GM19467 (cell line): ENCODE measurements around the gene DOCK3.
A peak's percentile ranks its signal among the peaks of the same experiment; 100 is the strongest.
"Not testable (repeated sequence)": the region's sequence is repeated elsewhere in the genome, so short reads cannot be mapped to it uniquely, and the experiment has no call there.

Experiments used
- ATAC-seq: cut with Tn5 transposase; IDR thresholded peaks from one replicate; pipeline ENCODE4 v1.9.1; 2021; ENCODE audit warnings: mild to moderate bottlenecking, moderate library complexity; ENCODE audit not compliant: unreplicated experiment

Gene DOCK3

DNA sequence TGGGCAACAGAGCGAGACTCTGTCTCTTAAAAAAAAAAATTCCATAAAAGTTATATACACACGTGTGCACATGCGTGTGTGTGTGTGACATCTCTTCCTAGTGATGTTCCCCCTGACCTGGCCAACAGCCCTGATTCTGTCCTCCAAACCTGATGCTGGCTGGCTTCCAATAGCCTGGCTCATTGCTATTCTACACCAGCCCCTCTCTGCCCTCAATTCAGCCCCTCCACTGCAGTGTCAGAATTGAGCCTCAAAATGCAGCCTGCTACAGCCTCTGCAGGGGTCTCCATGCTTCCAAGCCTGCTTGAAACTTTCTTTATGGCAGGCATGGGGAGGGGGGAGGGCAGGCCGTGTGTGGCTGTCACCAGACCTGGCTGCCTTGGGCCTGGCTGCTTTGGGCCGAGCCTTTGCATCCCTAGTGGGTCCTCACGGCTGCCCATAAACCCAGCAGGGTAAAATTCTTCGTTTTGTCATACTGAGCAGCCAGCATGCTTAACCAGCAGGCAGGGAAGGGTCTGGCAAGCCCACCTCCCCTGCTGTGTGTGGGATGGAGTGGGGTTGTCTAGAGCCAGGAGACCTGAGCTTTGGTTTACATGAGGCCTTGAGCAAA lies 22.7 kb upstream of the DOCK3 start:
- ATAC-seq = no peak

DNA sequence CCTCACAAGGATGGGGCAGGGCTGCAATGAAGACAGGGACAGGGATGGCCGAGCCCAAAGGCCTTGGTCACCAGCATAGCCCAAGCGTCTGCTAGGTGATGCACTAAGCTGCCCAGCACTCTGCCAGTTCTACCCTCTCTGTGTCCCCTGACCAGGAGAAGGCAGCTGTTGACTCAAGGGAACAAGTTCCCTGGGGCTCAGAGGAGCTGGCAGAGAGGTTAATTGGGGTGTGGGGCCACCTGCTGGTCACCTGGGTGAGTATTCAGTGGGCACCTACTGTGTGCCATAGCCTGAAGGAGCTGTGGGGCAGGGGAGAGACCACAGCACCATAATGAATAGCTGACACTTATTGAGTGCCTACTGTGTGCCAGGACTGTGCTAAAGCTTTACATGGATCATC lies 22.0 kb upstream of the DOCK3 start:
- ATAC-seq = no peak

DNA sequence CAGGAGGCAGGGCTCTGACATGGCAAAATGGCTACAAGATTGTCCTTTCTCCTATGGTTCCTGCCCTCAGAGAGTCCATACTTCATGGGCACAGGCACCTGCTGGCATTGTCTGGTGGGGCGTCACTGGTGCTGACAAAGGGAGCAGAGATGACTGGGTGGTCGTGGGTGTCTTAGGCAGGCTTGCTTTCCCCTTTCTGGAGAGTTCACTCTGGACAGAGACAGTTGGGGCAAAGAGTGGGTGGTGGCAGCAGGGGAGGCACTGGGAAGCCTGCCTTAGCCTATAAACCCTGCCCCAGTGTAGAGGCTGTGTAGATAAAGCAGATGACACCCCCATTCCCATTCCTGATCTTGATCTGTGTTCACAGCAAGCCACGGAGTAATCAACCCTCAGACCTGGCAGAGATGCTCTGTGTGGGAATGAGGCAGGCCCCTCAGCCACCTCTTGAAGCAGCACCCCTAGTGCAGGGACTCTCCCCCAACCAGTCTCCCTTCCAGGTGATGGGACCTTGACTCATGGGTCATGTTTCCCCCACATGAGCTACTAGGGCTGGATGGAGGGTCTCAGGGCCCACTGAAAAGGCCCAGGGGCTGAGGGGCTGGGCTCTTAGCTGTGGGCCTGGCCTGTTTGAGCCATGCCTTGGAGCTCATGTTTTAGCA lies 20.7 kb upstream of the DOCK3 start:
- no peak for ATAC-seq

DNA sequence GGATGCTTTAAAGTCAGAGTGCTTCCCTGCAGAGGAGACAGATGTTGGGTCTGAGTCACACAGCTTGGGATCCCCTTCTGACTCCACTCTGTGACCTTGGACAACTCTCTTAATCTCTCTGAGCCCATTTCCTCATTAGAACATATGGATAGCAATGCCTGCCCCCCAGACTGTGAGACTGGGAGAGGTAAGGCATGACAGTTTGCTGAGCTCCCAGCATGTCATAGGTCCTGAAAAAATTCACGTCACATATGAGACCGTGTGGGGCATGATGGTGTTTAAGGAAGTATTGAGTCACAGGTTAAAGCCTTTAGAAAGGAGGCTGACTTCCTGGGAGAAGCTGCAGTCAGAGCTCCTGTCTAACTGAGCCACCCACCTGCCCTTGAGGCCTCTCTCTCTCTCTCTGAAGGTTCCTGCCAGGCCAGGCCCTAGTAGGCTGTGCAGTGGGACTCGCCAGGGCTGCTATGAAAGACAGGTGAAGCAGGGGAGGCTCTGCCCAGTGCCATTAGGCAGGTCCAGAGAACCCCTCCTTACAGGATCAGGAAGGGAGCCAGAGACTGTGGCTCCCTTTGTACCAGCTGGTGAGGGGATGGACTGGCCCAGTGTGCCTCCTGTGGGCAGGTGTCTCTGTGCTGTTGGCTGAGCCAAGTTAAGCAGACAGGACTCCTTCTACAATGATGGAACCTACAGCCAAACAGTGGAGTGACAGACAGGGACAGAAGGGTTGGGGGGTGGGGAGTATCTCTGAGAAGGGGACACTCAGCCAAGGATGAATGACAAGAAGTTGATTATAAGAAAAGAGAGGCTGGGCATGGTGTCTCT lies 19.5 kb upstream of the DOCK3 start:
- ATAC-seq = no peak

DNA sequence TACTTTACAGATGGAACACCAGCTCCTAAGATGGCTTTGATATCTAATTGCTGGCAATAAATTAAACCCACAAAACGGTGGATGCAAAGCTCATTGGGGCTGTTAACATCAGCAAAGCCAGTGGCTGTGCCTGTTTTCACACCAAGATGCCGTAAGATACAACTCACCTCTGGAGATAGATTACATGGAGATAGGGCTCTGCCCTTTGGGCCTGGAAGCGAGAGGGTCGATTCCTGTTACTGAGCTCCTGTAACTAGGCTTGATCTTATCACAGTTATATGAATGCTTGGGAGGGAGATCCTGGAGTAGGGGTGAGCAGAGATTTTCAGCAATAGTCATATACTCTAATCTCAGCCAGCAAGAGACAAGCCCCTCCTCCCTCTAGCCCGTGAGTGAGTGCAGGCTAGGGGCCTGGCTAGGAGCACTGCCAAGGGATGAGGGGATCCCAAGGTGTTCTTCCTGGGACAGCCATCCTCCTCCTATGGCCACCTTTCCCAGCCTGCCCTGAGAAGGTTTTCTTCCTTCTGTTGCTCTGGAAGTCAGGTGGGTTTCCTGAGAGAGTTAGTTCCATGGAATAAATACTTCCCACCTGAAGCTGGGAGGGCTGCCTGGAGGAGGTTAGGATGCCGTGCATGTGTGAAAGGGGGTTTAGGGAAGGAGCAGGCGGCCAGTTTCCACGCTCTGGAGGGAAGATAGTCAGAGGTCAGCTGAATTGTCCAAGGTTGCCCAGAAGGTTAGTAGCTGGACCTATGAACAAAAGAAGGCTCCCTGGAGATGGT lies 18.1 kb upstream of the DOCK3 start:
- no peak for ATAC-seq

DNA sequence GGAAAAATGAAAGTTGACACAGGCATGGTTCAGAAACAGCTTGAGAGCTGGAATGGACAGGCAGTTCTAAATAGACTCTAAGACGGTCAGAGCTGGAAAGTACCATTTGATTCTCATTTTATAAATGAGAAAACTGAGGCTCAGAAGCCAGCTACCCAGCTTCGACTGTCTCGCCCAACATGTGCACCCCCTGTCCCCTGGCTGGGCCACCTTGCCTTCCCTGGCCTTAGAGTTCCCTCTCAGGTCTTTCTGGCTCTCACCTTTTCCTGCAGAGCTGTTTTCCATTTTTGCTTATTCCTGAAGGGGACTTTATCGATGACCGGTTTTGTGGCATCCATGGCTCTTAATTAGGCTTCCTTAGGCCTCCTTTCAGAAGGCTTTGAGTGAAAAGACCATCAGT lies 17.3 kb upstream of the DOCK3 start:
- ATAC-seq = no peak

DNA sequence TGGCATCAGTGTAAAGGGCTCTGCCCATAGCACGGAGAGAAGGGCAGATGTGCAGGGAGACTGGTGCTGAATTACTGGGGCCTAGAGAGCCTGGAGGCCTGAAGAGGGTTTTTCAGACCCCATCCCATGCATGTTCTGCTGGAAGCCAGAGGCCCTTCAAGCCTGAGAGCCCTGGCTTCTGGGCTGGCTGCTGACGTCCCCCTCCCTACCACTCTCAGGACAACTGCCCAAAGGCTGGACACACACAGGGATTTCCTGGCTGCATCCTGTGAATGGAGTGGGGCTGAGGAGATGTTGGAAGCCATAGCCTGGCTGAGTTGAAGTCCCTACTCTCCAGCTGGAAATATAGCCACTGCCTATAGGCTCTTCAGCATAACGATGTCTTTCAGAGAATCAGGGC lies 16.9 kb upstream of the DOCK3 start:
- no peak for ATAC-seq

DNA sequence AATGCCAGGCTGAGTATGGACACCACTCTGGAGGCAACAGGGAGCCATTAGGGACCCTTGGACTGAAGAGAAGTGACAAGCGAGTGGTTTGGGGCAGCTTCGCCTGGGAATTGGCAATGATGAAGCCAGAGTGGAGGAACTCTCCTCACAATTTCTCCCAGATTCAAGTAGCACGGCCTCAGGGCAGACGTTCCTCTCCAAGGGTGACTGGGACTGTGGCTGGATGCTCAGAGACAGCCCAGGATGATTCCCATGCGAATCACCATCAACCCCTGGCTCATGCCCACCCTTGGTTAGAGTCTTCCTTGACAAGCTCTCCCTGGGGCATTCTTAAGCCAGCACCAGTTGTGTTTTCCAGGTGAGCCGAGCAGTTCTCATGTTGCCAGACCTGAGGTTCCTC lies 16.3 kb upstream of the DOCK3 start:
- ATAC-seq = no peak

DNA sequence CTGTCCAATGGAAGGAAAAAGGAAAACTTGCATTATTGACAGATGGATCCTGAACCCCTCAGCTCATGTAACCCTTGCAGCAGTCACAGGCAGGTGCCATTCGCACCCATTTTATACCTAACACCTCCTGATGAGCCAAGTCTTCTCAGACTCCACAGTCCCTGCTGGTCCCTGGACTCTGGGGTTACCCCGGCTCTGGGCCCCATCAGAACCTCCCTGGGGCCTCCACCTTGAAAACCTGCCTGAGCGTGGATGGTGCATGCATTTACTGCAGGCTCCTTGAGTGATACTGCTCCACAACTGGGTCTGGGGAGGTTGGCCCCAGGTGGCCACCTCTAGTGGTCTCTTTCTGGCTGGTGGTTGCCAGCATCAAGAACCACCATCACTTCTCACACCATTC lies 15.9 kb upstream of the DOCK3 start:
- no peak for ATAC-seq

DNA sequence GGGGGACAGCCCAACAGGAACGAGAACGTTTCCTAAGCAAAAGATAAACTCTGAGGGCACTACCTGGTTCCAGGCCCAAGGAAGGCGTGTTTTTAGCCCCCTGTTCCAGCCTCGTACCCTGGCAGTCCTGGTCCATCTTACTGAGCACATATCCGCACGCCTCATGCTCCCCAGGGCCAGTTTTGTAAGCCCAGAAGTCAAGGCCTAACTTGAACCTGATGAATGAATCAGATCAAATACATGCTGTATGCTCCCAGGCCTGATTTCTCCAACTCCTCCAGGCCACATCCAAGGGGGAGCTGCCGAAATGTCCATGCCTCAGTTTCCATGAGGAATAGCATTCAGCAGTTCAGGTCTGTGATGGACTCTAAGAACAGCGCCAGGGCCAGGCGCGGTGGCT lies 14.3 kb upstream of the DOCK3 start:
- ATAC-seq = no peak

DNA sequence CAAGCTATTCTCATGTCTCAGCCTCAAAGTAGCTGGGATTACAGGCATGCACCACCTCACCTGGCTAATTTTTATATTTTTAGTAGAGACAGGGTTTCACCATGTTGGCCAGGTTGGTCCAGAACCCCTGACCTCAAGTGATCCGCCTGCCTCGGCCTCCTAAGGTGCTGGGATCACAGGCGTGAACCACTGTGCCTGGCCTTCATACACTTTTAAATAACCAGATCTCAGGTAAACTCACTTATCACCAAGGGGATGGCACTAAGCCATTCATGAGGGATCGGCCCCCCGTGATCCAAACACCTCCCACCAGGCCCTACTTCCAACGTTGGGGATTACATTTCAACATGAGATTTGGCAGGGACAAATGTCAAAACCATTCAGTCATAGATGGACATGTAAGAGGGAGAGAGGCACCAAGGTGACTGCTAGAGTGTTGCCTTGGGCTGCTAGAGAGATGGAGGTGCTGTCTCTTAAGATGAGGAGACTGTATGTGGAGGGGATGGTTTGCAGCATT lies 13.3 kb upstream of the DOCK3 start:
- ATAC-seq = no peak

DNA sequence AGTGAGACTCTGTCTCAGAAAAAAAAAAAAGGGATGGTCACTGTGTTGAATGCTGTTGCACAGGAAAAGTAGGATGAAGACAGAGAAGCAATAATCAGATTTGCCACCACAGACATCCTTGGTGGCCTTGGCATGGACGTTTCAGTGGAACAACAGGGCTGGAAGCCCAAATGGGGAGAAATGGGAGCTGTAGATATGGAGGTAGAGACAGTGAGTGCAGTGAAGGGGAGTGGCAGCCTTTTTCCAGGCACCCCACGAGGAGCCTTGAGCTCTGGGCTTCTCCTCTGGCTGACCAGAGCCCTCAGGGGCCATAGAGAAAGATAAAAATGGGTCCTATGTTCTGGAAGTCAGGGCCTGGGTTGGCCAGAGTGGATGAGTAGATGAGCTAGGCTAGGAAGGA lies 12.3 kb upstream of the DOCK3 start:
- no peak for ATAC-seq

DNA sequence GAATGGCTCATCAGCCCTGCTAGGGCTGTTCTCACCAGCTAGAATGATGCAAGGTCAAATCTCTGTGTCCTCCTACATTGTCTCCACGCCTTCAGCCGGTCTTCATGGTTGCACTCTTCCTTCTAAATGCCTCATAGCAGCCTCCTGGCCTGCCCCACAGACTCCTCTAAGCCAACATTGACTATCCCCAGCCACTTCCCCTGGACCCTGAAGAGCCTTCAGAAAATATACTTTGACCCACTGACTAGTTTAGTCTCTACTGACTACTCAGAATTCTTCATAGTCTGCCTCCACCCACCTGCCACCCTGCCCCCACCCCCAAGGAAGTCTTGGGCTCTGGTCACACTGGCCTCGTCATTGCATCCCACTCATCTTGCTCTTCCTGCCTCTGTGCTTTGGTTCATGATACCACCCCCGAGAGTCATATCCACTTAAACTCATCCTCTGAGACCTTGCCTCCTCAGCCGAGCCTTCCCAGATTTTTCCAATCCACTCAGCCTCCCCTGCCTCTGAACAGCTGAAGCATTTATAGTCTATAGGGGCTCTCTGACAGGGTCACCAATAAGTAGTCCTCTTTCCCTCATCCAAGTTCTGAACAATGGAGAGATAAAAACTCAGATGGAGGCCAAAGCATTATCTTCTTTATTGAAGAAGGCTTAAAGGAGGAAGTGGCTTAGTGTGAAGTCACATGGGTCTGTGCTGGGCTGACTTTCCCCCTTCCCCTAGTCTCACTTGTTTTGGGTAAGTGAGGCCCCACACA lies 9.5 kb upstream of the DOCK3 start:
- no peak for ATAC-seq

DNA sequence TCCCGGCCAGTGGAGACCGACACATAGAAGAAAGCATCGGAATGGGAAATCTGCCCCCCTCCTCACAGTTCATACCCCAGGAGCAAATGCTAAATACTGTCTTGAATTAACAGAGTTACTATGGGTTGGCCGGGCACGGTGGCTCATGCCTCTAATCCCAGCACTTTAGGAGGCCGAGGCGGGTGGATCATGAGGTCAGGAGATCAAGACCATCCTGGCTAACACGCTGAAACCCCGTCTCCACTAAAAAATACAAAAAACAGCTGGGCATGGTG lies 8.9 kb upstream of the DOCK3 start:
- ATAC-seq = not testable (repeated sequence)

DNA sequence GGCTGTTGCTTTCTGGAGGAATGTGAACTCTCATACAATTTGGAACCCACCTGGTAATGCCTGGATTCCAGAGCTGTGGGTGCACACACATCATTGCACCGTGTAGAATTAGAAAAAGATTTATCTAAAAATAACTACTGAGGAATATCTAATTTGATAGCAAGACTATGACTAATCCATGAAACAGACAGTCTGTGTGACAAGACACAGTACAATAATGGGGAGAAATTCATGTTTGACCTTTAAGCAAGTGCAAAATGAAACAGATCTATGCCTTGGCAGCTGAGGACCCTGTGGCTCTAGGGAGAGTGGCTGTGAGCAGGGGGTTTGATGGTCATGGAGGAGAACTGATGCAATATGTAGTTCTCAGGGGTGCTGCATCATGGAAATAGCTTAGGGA lies 7.9 kb upstream of the DOCK3 start:
- no peak for ATAC-seq

DNA sequence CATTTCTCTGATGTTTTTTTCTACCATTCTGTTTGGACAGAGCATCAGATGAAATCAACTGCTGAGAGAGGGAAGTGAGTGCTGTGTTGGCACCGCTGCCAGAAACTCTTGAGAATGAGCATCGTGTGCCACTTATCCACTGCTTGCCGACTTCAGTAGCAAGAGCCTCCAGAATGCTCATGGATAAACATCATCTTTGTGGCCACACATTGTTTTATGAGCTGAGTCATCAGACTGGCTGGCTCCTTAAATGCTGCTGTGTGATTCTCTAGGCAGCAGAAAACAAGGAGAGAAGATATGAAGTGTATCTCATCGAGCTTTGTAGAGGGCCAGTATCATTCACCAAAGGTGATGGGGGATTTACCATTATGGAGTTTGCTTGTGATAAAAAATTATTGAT lies 3.4 kb upstream of the DOCK3 start:
- ATAC-seq = no peak

DNA sequence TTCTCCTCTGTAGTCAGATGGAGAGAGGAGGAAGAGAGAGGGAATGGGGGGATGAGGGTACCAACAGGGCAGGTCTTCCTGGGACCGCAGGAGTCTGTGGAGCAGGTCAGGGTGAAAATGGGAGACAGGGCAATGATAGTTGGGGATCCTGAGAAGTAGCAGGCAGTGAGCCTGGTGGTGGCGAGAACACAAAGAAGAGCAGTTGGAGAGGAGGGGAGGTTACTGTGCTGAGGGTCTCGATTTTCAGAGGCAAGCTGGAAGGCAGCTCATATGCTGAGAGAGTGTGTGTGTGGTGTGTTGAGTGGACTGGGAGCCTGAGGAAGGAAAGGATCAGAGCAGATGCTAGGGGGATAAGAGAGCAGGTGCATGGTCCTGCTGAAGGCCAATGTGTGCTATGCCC lies 2.1 kb upstream of the DOCK3 start:
- no peak for ATAC-seq

DNA sequence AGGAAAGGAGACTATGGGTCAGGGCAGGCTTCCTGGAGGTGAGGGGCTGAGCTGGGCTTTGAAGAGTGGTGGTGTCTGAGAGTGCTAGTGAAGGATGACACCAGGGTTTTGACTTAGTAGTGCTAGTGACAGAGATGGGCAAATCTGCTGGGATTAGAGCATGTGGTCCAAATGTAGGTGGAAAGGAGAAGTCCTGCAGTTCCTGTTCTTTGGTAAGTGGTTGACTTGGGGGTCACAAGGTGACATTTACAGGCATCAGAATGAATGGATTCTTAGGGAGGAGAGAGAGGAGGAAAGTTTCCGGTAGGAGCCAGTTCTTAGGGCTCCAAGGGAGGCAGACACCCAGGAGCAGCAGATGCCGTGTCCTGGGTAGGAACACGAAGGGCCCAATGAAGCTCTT lies 796 bp upstream of the DOCK3 start:
- no peak for ATAC-seq

DNA sequence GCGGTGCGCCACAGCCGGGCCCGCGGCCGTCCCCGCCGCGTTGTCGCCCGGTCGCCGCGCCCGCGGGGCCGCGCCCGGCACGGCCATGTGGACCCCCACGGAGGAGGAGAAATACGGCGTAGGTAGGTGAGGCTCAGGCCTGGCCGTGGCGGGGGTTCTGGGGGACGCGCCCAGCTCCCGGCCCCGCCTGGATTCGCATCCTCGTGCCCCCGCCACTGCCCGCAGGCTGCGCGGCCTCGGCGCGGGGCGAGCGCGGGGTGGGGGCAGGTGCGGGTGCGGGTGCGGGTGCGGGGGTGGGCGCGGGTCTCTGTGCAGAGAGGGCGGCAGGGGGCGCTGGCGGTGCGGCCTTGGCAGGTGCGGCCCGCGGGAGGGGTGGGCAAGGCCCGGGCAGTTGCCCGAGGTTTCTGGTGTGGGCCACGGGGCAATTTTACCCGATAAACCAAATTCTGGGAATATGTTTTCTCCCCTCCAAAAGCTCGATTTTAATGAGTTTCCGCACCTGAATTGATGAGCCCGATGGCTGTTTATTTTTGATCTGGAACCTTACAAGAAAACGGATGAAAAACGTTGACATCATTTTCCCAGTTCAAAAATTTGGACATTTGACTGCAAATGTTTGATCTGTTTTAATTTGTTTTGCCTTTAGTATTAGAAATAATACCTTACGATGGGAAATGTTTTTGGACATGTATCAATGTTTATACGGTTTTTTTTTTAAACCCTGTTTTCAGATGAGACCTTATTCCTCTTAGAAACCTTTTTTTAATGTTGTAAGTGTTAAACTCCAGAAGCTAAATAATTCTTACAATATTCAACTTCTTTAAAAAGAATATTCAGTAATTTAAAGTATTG lies 678 bp downstream of the DOCK3 start:
- peak; percentile 21 for ATAC-seq
